AG20443 (cell line): ENCODE results near the gene FSTL5.
A peak's percentile ranks its signal among the peaks of the same experiment; 100 is the strongest.
"Not testable (repeated sequence)": the region's sequence is repeated elsewhere in the genome, so short reads cannot be mapped to it uniquely, and the experiment has no call there.

Experiments
- DNase-seq: peaks from one replicate; pipeline ENCODE4 v3.0.0; 2012; ENCODE audit warnings: low spot score, mixed read lengths

FSTL5 gene

DNA sequence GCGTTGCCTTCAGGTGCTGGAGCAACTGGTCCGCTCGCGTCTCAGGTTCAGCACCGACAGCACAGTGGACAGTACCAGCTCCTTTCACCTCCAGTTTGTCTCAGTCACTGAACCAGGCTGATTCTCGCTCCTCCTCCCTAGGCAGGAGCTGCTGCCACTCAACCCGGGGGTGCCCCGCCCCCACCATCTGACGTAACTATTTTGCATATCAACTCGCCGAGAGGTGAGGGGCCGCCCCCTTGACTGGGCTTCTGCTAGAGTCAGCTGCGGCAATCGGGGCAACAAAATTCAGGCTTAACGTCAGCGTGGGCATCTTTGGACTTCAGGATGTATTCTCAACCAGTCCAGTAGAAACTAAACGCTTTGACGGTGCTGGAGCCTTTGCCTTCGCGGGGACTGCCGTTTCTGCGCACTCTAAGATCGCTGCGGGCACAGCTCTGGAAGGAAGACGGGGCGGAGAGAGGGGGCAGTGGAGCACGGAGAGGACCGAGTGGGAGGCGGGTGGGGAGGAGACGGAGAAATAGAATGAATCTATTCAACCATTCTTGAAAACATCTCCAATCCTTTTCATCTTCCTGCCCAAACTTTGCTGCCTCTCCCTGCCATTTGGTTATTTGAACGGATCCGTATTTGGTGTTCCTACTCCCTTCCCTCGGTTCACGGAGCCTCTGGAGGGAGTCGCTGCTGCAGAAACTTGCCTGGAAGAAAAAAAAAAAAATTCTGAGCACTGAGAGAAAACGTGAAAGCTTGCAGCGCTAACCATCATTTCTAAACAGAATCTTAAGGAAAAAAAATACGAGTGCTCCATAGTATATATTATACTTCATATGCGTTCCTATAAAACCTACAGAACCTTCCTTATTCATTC is at the start of gene FSTL5:
TSS of gene FSTL5 (minus strand) at position 109 of the 868 bp plus-strand sequence. CDS start 52,604 bp downstream, outside the sequence.
- DNase-seq = peak; percentile 18

DNA sequence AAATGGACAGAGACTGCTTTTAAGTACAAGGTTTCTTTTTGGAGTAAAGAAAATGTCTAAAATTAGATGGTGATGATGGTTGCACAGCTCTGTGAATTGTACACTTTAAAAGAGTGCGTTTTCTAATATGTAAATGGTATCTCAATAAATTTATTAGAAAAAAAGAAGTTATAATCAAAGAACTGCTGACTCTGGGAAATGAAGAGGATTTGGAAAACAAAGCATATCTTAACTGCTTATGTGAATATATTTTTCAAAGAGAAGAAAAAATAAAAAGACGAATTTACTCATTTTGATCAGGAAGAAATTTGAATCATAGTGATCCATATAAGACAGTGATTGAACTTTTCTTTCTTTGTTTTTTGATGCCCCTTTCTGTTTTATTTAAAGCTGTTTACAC is 45.9 kb upstream of the FSTL5 start:
- DNase-seq = no peak

DNA sequence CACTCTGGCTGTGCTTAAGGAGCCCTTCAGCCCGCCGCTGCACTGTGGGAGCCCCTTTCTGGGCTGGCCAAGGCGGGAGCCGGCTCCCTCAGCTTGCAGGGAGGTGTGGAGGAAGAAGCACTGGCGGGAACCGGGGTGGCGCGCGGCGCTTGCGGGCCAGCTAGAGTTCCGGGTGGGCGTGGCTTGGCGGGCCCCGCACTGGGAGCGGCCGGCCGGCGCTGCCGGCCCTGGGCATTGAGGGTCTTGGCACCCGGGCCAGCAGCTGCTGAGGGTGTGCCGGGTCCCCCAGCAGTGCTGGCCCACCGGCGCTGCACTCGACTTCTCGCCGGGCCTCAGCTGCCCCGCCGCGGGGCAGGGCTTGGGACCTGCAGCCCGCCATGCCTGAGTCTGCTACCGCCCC is 39.7 kb upstream of the FSTL5 start:
- DNase-seq = not testable (repeated sequence)

DNA sequence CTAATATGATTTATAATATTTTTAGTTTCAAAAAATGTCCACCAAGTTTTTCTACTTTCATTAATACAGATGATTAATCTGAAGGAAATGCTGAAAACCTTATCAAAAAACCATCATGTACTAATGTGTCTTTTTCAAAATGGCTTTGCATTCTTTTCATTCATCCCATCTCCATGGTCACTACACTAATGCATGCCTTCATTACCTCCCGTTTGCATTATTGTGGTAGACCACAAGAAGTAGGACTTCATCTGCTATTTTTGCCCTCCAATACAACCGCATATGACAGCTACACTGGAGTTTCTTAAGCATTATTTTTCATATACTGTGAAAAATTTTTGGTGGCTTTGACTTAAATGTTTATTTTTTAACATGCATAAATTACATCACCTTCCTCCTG is 37.9 kb upstream of the FSTL5 start:
- DNase-seq = no peak

DNA sequence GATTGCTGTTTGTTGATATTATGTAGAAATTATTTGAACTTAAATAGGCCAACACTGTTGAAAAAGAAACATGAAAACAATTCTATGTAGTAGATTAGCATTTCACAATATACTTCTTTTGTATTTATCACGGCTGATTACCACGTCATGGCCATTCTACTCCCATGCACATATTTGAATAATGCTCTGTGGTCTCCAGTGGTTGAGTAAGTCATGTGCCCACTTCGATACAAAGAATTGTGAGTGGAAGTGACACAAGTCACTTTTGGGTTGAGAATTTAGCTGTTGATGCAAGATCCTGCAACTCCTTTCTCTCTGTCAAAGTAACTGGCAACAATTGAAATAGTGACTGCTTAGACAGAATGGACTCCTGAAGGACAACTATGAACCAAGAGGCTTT is 6.7 kb upstream of the FSTL5 start:
- DNase-seq = no peak

DNA sequence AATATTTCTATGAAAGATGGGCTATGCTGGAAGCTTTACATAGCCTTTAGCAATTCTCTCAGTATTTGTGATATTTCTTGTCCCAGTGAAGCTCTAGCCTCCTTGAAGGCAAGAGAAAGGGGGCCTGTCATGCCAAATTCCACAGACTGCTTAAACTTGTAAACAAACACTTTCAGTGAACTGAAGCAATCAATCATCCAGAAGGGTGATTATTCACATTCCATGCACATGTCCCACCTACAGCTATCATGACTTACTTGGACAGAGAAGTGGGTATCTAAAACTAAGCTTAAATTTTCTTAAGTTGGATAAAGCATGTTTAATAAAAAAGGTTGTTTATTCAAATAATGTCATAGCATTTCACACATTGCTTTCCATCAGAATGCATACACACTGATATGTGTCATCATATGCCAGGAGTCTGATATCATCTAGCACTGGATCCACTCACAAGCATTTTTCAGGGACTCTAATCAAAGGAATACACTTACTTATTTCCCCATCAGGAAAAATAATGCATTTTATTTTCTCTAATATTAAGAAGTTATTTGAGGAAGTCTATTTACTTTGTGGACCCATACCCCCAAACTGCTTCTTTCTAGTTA is 1.2 kb upstream of the FSTL5 start:
- DNase-seq = no peak

DNA sequence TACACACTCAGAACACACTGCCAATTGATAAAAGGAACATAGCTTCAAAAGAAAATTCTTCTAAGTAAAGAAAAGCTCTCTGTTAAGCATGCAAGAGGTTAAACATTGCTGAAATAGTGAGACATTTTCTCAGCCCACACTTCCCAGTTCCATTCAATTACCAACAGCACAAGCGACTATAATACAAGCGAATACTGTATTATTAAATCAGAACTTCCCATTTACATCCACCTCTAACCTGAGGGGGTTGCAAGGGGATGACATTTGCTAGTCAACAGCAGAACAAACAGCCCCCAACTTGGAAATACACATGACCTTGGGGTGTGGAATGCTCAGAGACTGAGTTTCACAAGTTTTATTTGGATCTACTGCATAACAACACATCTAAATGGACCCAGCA is 1.1 kb downstream of the FSTL5 start:
- no peak for DNase-seq

DNA sequence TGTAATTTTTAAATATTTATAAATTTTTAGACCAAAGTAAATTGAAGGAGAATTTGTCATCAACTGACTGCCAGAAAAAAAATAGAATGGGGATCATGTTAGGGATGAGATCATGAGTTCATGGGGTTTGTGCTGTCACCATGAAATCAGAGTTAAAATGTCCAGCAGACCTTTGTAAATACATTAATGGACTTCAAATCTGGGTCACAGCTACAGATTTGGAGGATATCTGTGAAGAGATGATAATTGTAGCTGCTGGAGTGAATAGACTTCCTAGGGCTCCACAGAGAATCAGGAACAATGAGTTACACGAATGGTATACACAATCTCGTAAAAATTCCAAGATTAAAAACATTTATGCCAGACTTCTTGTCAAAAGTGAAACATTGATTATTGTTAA is 6.6 kb downstream of the FSTL5 start:
- DNase-seq = no peak

DNA sequence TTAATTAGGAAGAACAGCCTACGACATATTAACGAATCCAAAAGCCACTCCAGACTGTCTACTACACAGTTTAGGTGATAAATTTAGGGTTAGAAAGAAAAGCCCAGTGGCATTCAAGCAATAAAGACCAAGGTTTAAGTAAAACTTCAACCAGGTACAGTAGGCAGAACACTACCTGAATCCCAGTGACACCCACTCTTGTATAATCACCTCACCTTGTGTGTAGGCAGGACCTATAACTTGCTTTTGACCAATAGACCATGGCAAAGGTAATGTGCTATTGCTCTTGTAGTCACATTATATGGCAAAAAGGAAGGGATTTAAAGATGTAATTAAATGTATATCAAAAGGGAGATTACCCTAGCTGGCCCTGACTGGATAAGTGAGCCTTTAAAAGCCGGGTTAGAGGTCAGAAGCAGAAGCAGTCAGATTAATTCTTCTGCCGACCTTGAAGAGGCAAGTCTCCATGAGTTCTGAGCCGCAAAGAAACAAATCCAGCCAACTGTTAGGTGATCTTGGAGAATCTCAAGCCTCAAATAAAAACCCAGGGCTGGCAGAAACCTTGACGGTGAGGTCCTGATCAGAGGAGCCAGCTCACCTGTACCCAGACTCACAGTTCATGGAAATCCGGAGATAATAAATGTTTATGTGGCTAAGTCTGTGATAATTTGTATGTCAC is 8.8 kb downstream of the FSTL5 start:
- DNase-seq = no peak

DNA sequence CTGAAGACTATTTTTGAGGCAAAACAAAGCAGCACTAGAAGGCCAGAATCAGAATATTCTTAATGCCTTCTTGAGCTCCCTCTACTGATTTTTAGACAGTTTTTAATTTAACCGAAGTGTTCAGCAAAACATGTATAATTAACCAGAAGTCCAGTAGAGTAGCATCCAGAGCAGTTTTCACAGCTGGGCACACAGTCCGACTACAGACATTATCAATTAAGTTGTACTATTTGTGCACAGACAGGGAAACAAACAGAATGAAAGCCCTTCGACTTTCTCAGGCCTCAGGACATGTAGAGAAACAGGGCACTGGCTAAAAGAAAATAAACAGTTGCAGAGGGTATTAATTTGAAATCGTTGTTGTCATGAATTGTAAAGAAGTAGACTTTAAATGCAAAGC is 11.9 kb downstream of the FSTL5 start:
- DNase-seq = no peak

DNA sequence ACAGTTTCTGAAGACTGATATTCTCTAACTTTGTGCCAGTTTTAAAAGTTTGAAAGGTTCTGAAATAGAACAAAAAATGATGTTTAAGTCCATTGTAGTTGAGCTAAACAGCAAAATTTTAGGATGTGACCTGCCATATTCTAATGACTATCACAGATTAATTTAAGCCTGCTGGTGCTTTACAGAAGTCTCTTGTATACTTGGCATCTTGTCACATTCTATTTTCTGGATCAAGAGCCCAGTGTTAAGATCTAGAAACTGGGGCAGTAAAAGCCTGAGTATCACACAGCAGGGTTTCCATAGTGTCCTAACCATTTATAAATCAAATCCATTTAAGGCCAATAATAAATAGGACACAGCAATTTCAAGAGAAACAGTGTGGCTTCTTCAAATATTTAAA is 12.4 kb downstream of the FSTL5 start:
- no peak for DNase-seq

DNA sequence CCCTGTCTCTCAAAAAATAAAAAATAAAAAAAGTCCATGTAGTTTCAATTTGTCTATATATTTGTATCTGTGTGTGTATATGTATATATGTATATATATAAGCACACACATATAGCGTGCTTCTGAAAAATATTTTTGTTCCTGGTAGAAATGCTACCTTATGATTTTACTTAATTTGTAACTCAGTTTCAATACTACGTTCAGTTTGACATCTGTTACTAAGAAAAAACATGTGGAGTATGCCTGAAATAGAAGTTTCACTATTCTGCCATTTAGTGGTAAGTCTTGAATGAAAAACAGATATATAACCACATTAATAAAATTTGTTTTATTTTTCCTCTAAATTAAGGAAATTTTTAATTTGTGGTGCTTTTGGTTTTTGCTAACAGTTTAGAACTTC is 14.2 kb downstream of the FSTL5 start:
- no peak for DNase-seq

DNA sequence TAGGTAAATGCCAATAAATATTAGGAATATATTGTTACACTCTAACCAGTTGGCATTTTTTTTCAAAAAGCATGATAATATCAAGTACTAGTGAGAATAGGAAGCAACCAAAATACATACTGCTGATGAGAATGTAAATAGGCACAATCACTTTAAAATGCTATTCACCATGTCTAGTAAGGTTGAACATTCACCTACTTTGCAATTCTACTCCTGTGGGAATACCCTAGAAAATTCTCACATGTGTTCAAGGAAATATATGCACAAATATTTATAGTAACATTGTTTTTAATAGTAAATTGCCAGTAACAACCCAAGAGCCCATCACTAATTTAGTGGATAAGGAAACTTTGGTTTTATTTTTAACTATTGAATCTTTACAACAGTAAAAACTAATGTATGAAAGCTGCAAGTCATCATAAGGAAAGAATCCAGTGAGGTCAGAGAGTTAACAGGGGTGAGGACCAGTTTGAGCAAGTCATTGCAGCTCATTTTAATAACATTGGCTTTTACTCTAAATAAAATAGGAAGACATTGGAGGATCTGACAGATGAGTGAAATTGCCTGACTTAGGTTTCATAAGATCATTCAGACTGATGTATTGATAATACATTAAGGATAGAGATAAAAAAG is 23.6 kb downstream of the FSTL5 start:
- DNase-seq = no peak

DNA sequence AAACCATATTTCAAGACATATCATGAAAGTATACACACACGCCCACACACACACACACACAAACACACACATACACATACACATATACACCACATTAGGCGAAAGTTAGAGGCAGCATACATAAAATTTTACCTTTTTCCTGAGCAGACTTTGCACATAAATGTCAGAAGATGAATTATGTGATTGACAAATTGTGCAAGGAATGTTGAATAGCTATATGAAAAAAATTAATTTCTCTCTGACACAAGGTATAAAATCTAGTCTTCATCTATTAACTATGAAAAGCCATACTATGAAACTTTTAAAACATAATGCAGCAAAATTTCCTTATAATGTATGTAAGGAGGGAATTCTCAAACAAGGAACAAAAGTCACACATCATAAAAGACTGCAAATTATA is 24.4 kb downstream of the FSTL5 start:
- no peak for DNase-seq

DNA sequence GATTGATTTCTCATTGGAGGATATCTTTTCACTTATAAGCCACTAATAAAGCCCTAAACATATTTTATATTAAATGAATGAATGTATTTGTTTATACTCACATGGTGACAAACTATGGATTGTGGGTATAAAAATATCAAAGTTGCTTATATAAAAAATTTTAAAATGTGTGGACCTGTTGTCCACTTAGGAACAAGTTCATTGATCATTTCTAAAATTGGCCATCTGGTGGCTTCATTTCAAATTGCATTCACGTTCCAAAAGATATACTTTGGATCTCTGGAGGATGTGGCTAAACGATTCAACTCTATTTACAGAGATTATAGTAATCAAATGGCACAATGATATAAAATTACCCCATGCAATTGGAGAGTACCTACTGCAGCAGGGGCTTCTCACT is 32.5 kb downstream of the FSTL5 start:
- no peak for DNase-seq

DNA sequence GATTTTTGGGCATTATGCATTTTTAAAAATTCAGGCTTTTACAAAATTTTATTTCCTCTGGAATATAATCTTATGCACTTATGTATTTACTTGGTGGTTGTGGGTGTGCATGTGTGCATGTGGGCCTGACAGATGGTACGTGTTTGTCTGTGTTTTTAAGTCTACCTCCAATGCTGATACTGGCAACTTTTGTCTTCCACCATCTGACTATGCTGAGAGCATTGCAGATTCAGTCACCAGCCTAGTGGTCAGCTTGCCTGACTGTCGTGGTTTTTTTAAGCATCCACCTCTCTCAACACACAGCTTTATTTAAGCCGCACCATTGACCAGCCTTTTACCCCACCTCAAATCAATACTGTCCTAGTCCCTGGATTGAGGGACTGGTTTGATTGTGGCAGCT is 37.1 kb downstream of the FSTL5 start:
- DNase-seq = no peak

DNA sequence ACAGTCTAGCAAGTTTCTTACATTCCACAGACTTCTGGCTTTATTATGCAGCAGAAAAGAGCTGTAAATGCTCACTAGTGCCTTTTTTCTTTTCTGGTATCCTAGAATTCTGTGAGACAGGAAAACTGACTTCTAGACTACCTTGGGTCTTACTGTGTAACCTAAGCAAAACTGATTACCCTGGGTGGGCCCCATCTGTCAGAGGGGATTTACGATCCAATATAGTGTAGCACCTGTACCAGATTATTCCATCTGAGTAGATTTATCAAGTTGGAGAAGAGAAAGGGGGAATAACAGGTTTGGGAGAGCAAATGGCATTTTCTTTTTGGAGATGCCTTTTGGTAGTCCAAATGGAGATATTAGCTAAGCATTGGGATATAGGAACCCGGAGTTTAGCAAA is 46.7 kb downstream of the FSTL5 start:
- DNase-seq = no peak

DNA sequence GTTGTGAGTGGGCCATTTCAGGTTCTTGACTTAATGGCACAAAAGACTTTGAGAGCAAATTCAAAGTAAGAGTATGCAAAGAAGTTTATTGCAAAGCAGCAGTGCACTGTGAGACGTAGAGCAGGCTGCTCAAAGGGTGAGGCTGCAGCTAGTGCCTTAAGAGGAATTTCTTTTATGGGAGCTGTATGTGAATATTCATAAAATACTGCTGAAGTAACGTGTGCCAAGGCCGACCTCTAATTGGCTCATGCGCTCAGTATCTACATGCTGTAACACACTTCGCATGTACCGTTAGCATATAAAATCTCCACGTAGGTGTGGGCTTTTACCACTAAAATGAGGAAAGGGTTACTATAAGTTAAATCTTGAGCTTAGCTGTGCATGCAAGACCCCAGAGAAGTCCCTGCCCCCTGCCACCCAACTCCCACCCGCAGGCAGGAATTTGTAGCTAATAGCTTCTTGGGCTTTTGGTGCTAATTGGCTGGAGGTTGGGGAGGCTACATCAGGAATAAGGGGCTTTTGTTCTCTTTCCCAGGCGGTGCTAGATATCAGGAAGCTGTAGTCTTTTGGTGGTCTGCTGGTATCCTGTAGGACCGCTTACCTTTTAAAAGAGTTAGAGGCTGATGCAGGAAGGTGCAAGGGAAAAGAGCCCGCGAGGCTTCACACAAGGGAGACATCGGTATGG is 47.6 kb downstream of the FSTL5 start:
- DNase-seq = no peak

DNA sequence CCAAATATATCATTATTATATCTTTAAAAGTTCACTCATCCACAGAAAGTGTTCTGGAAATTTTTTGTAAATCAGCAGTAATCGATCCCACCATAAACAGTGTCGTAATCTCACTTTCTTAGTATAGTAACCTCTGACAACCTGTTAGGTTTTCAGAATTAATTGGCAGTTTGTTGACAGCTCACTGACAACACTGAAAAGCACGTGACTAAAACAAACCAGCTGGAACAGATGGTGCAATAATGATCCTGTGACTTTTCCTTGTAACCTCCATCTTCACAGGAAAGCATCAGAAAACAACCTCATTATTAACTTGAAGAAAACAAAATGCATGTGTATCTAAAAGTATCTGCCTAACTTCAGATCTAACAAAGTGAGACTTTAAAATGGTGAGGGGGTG is 48.5 kb downstream of the FSTL5 start:
- DNase-seq = no peak

DNA sequence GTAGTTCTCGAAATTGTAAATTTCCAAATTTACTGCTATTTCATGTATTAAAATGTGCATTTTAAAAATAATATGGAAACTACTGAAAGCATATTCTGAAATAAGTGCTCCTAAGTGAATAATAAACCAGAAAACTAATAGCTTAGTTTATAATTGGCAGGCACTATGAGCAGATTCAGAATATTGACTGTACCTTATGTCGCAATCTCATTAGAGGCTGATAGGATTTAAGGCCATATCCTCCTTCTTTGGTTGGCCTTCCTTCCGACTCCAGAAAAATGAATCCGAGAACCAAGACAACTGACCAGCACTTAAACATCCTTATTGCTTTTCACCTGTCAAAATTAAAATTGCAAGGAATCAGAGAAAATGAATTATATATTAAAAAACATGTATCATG is 52.7 kb downstream of the FSTL5 start:
- DNase-seq = no peak

DNA sequence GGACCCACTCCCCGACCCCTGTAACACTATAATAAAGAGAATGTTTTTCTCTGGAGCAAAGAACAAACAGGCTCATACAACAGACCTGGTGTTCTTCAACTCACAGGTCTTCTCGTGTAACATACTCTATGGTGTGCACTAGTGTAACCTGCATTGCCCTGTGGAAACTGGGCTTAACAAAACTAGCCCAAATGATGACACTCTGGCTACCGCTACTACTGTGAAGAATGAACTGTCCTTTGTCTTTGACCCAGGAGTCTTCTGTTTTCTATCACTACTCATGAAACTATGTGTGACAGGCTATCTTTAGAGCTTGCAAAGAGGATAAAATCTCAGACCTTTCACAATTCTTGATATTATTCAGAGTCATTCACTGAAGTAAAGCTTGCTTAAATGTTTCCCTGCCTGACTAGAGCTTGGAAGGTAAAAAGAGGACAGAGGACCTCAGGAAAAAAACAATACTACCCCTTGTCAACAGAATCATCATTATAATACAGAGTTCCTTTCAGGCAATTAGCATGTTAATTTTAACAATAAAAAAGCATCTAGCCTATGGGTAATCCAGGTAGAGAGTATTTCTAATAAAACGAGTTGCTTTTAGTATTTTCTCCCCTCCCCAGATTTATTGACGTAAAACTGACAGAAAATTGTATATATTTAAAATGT is 59.2 kb downstream of the FSTL5 start:
- DNase-seq = no peak

DNA sequence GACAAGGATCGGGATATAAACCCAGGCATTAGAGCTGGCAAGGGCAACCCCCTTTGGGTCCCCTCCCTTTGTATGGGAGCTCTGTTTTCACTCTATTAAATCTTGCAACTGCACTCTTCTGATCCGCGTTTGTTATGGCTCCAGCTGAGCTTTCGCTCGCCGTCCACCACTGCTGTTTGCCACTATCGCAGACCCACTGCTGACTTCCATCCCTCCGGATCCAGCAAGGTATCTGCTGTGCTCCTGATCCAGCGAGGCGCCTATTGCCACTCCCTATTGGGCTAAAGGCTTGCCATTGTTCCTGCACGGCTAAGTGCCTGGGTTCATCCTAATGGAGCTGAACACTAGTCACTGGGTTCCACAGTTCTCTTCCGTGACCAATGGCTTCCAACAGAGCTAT is 59.9 kb downstream of the FSTL5 start:
- not testable (repeated sequence) for DNase-seq
